ENCODE data around the gene ODAD2.

Gene ODAD2

DNA sequence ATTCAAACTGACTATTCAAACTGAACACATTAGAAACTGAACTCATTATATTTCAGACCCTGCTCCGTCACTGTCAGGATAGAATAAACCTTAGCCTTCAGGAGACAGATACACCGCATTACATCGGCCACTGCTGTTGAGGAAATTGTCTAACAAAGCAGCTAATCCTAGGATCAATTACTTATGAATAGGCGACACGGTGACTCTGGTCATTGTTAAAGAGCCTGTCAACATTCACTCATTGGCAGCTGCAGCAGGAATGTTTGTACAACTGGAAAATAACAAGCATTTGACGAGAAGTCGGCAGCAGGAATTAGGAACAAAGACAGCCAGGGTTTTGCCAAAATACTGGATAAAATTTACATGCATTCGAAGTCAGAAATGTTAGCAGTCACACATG, 141.3 kb downstream of the ODAD2 start:
- no peak for DNase-seq (ENCODE audit: extremely low read depth in 1 of 2, low read depth in 1 of 2)

DNA sequence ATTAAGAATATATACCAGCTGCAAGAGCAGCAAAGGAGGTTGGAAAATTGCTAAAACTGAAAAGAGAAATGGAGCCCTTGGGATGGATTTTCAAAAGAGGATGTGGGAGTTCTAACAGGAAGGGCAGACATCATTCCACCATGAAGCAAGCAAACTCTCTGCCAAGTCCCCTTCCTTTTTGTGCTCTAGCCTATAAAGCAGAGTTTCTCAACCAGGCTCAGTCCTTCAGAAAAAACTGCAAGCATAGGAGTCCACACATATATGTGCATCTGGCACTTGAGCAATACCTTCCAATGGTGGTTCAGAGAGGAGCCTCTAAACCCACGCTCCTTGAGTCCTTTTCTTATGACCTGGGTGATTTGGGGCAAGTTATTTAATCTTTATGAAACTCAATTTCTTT, 154.7 kb downstream of the ODAD2 start:
- no peak for DNase-seq (ENCODE audit: extremely low read depth in 1 of 2, low read depth in 1 of 2)

- DNase-seq (ENCODE audit: extremely low read depth in 1 of 2, low read depth in 1 of 2) = no peak
Observed at GRCh38 chr10:27838901-27839300, 160.0 kb downstream of the ODAD2 start.

- DNase-seq (ENCODE audit: extremely low read depth in 1 of 2, low read depth in 1 of 2) = no peak
Observed at GRCh38 chr10:27838361-27838760, 160.5 kb downstream of the ODAD2 start.

DNA sequence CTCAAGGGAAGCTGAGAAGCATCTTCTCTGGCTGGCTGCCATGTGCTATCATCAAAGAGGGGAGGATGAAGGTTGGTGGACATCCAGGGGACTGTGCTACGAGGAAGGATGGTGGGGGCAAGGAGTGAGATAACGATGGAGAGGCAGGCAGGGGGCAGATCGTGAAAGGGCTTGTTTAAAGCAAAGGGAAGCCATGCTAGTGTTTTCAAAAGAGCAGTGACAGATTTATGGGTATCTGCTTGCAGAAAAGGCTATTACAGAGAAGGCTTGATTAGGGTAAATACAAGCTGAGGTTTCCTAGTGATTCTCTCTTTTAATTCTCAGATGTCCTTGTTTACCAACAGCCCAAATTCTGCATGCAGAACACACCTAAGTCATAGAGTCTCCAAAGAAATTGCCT, 164.4 kb downstream of the ODAD2 start:
- DNase-seq (ENCODE audit: extremely low read depth in 1 of 2, low read depth in 1 of 2) = no peak

- DNase-seq (ENCODE audit: extremely low read depth in 1 of 2, low read depth in 1 of 2) = no peak
Observed at GRCh38 chr10:27833792-27834191, 165.1 kb downstream of the ODAD2 start.

DNA sequence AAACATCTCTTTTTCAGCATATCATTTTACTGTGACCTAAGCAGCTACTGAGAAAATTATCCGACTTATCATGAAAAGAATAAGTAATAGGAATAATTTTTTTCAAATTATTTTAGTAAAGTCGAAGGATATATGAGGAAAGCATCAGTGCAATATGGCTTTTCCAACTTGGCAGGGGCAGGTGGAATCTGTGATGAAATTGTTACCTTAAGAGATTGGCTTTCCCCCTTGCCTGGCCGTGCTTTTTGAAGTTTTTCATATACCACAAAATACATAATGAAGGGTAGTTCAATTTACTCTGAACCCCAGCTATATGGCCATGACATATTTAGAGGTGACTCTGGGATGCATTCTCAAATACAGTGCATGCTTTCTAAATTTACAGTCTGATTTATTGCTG, 166.1 kb downstream of the ODAD2 start:
- DNase-seq (ENCODE audit: extremely low read depth in 1 of 2, low read depth in 1 of 2) = no peak

- DNase-seq (ENCODE audit: extremely low read depth in 1 of 2, low read depth in 1 of 2) = no peak
Observed at GRCh38 chr10:27826369-27826768, 172.5 kb downstream of the ODAD2 start.

DNA sequence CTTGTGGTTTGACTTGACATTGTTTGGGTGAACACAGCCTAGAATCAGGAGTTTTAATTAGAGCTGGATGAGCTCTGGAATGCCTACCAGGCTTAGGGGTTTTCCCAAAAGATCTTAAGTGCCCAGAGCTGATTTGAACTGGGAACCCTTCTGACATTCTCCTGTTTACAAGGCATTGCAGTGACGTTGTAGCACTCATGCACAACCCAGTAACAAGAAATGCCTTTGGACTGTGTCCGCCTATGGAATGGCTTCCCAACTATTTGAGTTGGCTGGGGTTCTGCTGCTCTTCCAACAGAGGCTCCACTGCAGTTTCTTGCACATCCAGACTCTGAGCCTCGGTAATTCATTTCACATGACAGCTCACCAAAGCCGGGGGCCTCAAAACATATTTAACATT, 176.6 kb downstream of the ODAD2 start:
- DNase-seq (ENCODE audit: extremely low read depth in 1 of 2, low read depth in 1 of 2) = no peak

- DNase-seq (ENCODE audit: extremely low read depth in 1 of 2, low read depth in 1 of 2) = no peak
Observed at GRCh38 chr10:27820637-27821036, 178.2 kb downstream of the ODAD2 start.

DNA sequence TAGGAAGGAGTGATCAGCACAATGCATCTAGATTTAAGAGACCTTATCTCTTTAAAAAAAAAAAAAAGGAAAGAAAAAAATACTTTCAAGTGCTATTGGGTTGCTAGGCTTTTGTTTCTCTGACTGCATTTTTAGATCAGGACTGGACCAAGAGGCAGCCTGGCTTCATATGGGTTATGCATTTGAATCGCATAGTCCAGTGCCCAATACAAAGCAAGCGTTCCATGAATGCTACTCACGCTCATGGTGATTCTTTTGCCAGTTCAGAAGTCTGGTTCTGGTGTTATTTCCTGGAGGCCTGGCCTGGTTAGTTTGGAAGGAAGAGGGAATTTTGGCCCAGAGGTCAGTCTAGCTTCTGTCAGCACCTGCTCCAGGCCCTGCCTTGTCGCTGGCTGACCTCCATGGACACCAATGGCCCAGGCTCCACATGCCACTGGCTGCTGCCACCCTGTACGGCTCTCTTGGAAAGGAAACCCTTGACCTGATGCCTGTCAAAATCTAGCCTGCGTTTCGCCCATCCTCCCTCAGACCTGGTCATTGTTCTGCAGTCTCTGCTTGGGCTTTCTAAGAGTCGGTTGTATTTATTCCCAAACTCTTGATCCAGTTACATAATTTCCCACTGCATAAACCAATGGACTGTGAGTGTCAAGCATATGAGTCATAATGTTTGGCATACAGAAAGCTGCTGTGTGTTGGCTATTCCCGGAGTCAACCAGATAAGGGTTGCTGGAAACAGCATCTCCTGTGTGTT, 178.9 kb downstream of the ODAD2 start:
- DNase-seq (ENCODE audit: extremely low read depth in 1 of 2, low read depth in 1 of 2) = no peak

GRCh38 chr10:27816320-27816719, 182.6 kb downstream of the ODAD2 start:
- DNase-seq (ENCODE audit: extremely low read depth in 1 of 2, low read depth in 1 of 2) = no peak

- DNase-seq (ENCODE audit: extremely low read depth in 1 of 2, low read depth in 1 of 2) = no peak
Observed at GRCh38 chr10:27815846-27816245, 183.0 kb downstream of the ODAD2 start.

DNA sequence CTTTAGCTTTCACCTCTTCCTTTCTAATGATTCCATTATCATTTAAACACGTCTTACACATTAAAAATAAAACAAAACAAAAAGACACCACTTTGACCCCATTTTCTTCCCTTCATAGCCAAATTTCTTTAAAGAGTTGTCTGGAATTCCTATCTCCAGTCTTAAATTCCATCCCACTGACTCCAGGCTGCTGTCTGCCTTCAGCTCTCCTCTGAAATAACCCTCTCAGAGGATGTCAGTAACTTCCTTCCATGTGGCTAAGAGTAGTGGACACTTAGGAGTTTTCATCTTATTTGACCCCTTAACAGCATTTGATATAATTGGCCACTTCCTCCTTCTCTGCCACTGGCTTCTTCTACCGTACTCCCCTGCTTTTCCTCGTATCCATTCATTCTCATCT, 183.6 kb downstream of the ODAD2 start:
- DNase-seq (ENCODE audit: extremely low read depth in 1 of 2, low read depth in 1 of 2) = no peak

DNA sequence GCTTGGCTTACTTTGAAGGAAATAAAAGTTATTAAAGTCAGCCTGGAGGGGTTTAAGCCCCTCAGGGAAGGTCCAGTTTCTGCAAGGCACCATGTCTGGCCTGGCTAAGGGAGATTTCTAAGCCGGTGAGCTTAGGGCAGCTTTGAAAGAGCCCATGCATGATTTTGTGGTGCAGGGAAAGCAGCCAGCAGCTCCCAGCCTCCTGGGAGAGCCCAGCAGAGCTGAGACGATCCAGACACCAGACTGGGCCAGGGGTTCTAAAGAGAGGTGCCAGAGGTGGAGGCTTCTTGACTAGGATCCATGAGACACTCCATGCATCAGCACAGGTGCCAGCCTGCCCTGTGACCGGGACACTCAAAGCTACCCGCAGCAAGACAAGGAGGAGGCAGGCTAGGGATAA, 193.7 kb downstream of the ODAD2 start:
- DNase-seq (ENCODE audit: extremely low read depth in 1 of 2, low read depth in 1 of 2) = no peak

DNA sequence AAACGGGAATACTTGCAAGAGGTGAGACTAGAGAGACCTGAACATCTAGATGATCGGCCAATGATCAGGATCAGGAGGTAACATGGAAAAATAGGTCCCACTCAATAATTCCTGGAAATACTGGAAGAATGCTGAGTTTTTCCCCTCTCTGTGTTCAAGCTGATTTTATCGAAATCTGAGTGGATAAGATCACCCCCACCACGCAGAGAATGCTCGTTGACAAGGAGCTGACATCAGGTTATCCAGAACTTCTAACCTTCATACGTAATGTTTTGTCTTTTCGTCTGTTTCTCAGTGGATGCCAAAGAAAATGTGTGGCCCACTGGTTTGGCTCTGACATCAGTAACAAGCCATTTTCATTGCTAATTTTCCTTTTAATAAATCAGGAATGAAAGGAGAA, 194.7 kb downstream of the ODAD2 start:
- no peak for DNase-seq (ENCODE audit: extremely low read depth in 1 of 2, low read depth in 1 of 2)

- no peak for DNase-seq (ENCODE audit: extremely low read depth in 1 of 2, low read depth in 1 of 2)
Observed at GRCh38 chr10:27801171-27801785, 197.6 kb downstream of the ODAD2 start.

DNA sequence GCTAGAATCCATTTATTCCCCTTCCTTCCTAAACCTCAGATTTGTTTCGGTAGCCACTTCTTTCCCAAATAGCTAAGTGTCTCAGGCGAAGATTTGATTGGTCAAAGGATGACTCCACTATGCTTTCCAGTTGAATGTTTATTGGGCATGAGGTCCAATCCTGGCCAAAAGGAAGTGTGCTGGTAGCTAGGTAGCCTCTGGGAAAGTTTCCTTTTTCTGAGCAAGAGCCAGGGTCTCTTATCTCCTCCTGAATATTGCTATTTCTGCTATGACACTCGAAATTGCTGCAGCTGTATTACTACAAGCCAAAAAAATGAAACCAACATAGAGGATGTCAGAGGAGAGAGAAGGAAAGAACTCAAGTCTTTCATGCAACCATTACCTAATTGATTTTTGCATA, 199.8 kb downstream of the ODAD2 start:
- DNase-seq (ENCODE audit: extremely low read depth in 1 of 2, low read depth in 1 of 2) = no peak

DNA sequence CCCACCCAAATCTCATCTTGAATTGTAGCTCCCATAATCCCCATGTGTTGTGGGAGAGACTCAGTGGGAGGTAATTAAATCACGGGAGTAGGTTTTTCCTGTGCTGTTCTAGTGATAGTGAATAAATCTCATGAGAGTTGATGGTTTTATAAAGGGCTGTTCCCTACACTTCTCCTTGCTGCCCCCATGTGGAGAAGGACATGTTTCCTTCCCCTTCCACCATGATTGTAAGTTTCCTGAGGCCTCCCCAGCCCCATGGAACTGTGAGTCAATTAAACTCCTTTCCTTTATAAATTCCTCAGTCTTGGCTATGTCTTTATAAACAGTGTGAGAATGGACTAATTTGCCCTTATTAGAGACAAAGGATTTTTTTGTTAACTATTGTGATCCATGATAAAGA, 204.7 kb downstream of the ODAD2 start:
- DNase-seq (ENCODE audit: extremely low read depth in 1 of 2, low read depth in 1 of 2) = no peak

DNA sequence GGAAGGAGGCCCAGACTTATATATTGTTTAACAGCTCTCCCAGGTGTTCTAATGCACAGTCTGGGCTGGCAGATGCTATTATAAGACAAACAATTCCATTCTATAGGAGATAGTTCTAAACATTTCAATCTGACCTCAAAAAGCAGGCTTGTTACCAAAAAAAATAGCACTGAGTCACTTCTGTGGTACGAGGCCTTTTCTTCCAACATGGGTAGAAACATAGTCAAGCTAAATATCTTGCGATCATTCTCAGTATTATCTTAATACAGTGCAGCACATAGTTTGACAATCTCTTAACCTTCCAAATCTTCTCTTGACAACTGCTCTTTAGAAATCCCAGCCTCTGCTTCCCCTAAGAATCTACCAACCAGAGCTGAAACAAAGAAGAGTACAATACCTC, 206.7 kb downstream of the ODAD2 start:
- DNase-seq (ENCODE audit: extremely low read depth in 1 of 2, low read depth in 1 of 2) = no peak

- DNase-seq (ENCODE audit: extremely low read depth in 1 of 2, low read depth in 1 of 2) = no peak
Observed at GRCh38 chr10:27784272-27784671, 214.6 kb downstream of the ODAD2 start.

- no peak for DNase-seq (ENCODE audit: extremely low read depth in 1 of 2, low read depth in 1 of 2)
Observed at GRCh38 chr10:27783660-27784059, 215.2 kb downstream of the ODAD2 start.

All from activated CD8-positive, alpha-beta memory T cell treated with anti-CD3 and anti-CD28 coated beads for 1 hour (primary cell).